SJSA1 (cell line): Measurements from ENCODE around the gene TAF4. TPM values are rescaled to one million over a fixed set of nuclear protein-coding genes. Genes with fewer than 3 reads are reported as not detected.

Source experiments
- DNase-seq, 2 experiments: peaks; one replicate each; pipeline ENCODE4 v3.0.0-alpha.2; 2015 to 2020; ENCODE audit warnings: low spot score in 2 of 2, low read depth in 1 of 2
- H3K27ac ChIP-seq: fragments of 250-450 bp; sonication (Bioruptor Pico); 2 replicates; pipeline ENCODE4 v1.5.1; 2020; ENCODE audit warnings: mild to moderate bottlenecking, moderate library complexity
- H3K27me3 ChIP-seq: fragments of 250-450 bp; sonication (Bioruptor Pico); replicated peaks from 2 replicates; pipeline ENCODE4 v1.5.1; 2020; ENCODE audit warnings: mild to moderate bottlenecking, moderate library complexity
- H3K36me3 ChIP-seq: fragments of 250-450 bp; sonication (Bioruptor Pico); 2 replicates; pipeline ENCODE4 v1.5.1; 2020; ENCODE audit warnings: mild to moderate bottlenecking
- H3K4me1 ChIP-seq: fragments of 250-450 bp; sonication (Bioruptor Pico); replicated peaks from 2 replicates; pipeline ENCODE4 v1.6.1; 2021; ENCODE audit warnings: mild to moderate bottlenecking
- H3K4me3 ChIP-seq: fragments of 250-450 bp; sonication (Bioruptor Pico); 2 replicates; pipeline ENCODE4 v1.5.1; 2020; ENCODE audit warnings: mild to moderate bottlenecking
- H3K9me3 ChIP-seq: fragments of 250-450 bp; sonication (Bioruptor Pico); replicated peaks from 2 replicates; pipeline ENCODE4 v1.5.1; 2020; ENCODE audit warnings: mild to moderate bottlenecking
- total RNA-seq: library from RNA; depleted of rRNA; stranded (reverse); fragments of >200 nt; shearing (Covaris generic); gene quantifications from 2 replicates; pipeline ENCODE4 v1.2.3, GENCODE V29; 2014

The TAF4 gene
- total RNA-seq, 1 experiment from 2014 or later = 7.1 TPM

GRCh38 chr20:62023935-62024334 is 41.7 kb downstream of the TAF4 start:
- no peak overlapping the region for H3K27ac ChIP-seq
- DNase-seq = no peak
- H3K4me1 ChIP-seq = no peaks in the 10 kb centered on the region
- H3K36me3 ChIP-seq = no peaks in the 10 kb centered on the region
- no peak overlapping the region for H3K4me3 ChIP-seq
- H3K9me3 ChIP-seq = no peaks in the 10 kb centered on the region
- no peaks in the 10 kb centered on the region for H3K27me3 ChIP-seq

GRCh38 chr20:62022575-62023139 is 43.0 kb downstream of the TAF4 start:
- no peaks in the 10 kb centered on the region for H3K4me1 ChIP-seq

GRCh38 chr20:62021793-62022385 is 43.8 kb downstream of the TAF4 start:
- H3K9me3 ChIP-seq = no peaks in the 10 kb centered on the region
- DNase-seq = no peak
- no peak overlapping the region for H3K27ac ChIP-seq
- H3K27me3 ChIP-seq = no peaks in the 10 kb centered on the region
- H3K36me3 ChIP-seq = no peaks in the 10 kb centered on the region
- no peaks in the 10 kb centered on the region for H3K4me1 ChIP-seq
- no peak overlapping the region for H3K4me3 ChIP-seq

More at GRCh38 chr20:62022575-62023139, 43.0 kb downstream of the TAF4 start:
- Histone ChIP-seq H3K27me3 (no peaks in the 10 kb centered on the region), H3K9me3 (no peaks in the 10 kb centered on the region), H3K36me3 (no peaks in the 10 kb centered on the region), H3K27ac (no peak overlapping the region), H3K4me3 (no peak overlapping the region)
- no peak for DNase-seq

- DNase-seq = no peak
- H3K27ac ChIP-seq = no peak overlapping the region
These were observed 44.6 kb downstream of the TAF4 start for GRCh38 chr20:62020935-62021701.

GRCh38 chr20:62019881-62020492 is 45.7 kb downstream of the TAF4 start:
- H3K4me3 ChIP-seq = no peak overlapping the region
- no peaks in the 10 kb centered on the region for H3K4me1 ChIP-seq
- no peaks in the 10 kb centered on the region for H3K36me3 ChIP-seq
- no peaks in the 10 kb centered on the region for H3K9me3 ChIP-seq
- no peak for DNase-seq
- no peaks in the 10 kb centered on the region for H3K27me3 ChIP-seq
- no peak overlapping the region for H3K27ac ChIP-seq

More at GRCh38 chr20:62020935-62021701, 44.6 kb downstream of the TAF4 start:
- Histone ChIP-seq H3K9me3 (no peaks in the 10 kb centered on the region), H3K4me1 (no peaks in the 10 kb centered on the region), H3K4me3 (no peak overlapping the region), H3K36me3 (no peaks in the 10 kb centered on the region), H3K27me3 (no peaks in the 10 kb centered on the region)

GRCh38 chr20:62019144-62019805 is 46.4 kb downstream of the TAF4 start:
- Histone ChIP-seq H3K9me3 (no peaks in the 10 kb centered on the region), H3K27ac (no peak overlapping the region), H3K4me1 (no peaks in the 10 kb centered on the region), H3K4me3 (no peak overlapping the region), H3K27me3 (no peaks in the 10 kb centered on the region), H3K36me3 (no peaks in the 10 kb centered on the region)
- no peak for DNase-seq

GRCh38 chr20:62018437-62019143 is 47.1 kb downstream of the TAF4 start:
- Histone ChIP-seq H3K4me1 (no peaks in the 10 kb centered on the region), H3K4me3 (no peak overlapping the region), H3K9me3 (no peaks in the 10 kb centered on the region), H3K27ac (no peak overlapping the region), H3K27me3 (no peaks in the 10 kb centered on the region), H3K36me3 (no peaks in the 10 kb centered on the region)
- no peak for DNase-seq

- H3K27me3 ChIP-seq = no peaks in the 10 kb centered on the region
These were observed 50.0 kb downstream of the TAF4 start for GRCh38 chr20:62015540-62016288.

GRCh38 chr20:62014889-62015537 is 50.7 kb downstream of the TAF4 start:
- Histone ChIP-seq H3K27ac (no peak overlapping the region), H3K36me3 (peaks cover 6% of the 10 kb centered on the region; the same call in 1 of the 2 replicates), H3K27me3 (no peaks in the 10 kb centered on the region), H3K4me1 (no peaks in the 10 kb centered on the region), H3K9me3 (no peaks in the 10 kb centered on the region), H3K4me3 (no peak overlapping the region)
- DNase-seq = no peak

More at GRCh38 chr20:62015540-62016288, 50.0 kb downstream of the TAF4 start:
- no peak for DNase-seq
- Histone ChIP-seq H3K36me3 (no peaks in the 10 kb centered on the region), H3K9me3 (no peaks in the 10 kb centered on the region), H3K4me3 (no peak overlapping the region), H3K27ac (no peak overlapping the region), H3K4me1 (no peaks in the 10 kb centered on the region)

GRCh38 chr20:62014488-62014775 is 51.2 kb downstream of the TAF4 start:
- Histone ChIP-seq H3K4me1 (no peaks in the 10 kb centered on the region), H3K9me3 (no peaks in the 10 kb centered on the region), H3K27me3 (no peaks in the 10 kb centered on the region), H3K36me3 (peaks cover 12% of the 10 kb centered on the region), H3K27ac (no peak overlapping the region), H3K4me3 (no peak overlapping the region)
- DNase-seq = no peak

GRCh38 chr20:62012631-62013030 is 53.0 kb downstream of the TAF4 start:
- Histone ChIP-seq H3K27ac (no peak overlapping the region), H3K27me3 (no peaks in the 10 kb centered on the region), H3K4me1 (no peaks in the 10 kb centered on the region), H3K9me3 (no peaks in the 10 kb centered on the region), H3K4me3 (no peak overlapping the region), H3K36me3 (peaks cover 24% of the 10 kb centered on the region)
- DNase-seq = no peak

- Histone ChIP-seq H3K9me3 (no peaks in the 10 kb centered on the region), H3K4me1 (no peaks in the 10 kb centered on the region), H3K36me3 (peaks cover 26% of the 10 kb centered on the region), H3K4me3 (no peak overlapping the region), H3K27ac (no peak overlapping the region), H3K27me3 (no peaks in the 10 kb centered on the region)
- no peak for DNase-seq
These were observed 53.6 kb downstream of the TAF4 start for GRCh38 chr20:62011938-62012534.
